Keratinocyte (primary cell): Measurements from ENCODE around the gene ZSCAN2. TPM values are rescaled to one million over a fixed set of nuclear protein-coding genes. Genes with fewer than 3 reads are reported as not detected.

Source experiments
- DNase-seq: peaks from one replicate; pipeline ENCODE4 v3.0.0-alpha.2; 2011; ENCODE audit warnings: low read depth, missing footprints, low spot score
- FAIRE-seq: peaks from 2 replicates; lab custom pipeline; 2011; peaks lifted over from hg19 to GRCh38; lab: Jason Lieb, UNC
- H2AFZ ChIP-seq: 2 replicates; pipeline ENCODE4 v1.6.0; 2012; ENCODE audit warnings: low read length, control low read depth, inconsistent platforms; ENCODE audit not compliant: control insufficient read depth
- H3K27ac ChIP-seq: 2 replicates; pipeline ENCODE4 v1.5.1; 2011; ENCODE audit warnings: low read length; ENCODE audit not compliant: control insufficient read depth, insufficient read depth
- H3K27me3 ChIP-seq: 3 replicates; pipeline ENCODE4 v1.6.0; 2011; ENCODE audit warnings: low read length; ENCODE audit not compliant: control insufficient read depth, insufficient read depth; ENCODE audit errors: extremely low read depth
- H3K36me3 ChIP-seq, 2 experiments: 2 replicates in 1 of 2; 3 replicates in 1 of 2; pipeline ENCODE4 v1.5.1; 2011; ENCODE audit warnings: low read length in 2 of 2, mild to moderate bottlenecking in 1 of 2; ENCODE audit not compliant: control insufficient read depth in 2 of 2, insufficient read depth in 2 of 2; ENCODE audit errors: extremely low read depth in 1 of 2
- H3K4me1 ChIP-seq: 3 replicates; pipeline ENCODE4 v1.5.1; 2011; ENCODE audit warnings: low read length; ENCODE audit not compliant: control insufficient read depth, insufficient read depth; ENCODE audit errors: extremely low read depth
- H3K4me2 ChIP-seq: 3 replicates; pipeline ENCODE4 v1.6.0; 2011; ENCODE audit warnings: low read depth, low read length; ENCODE audit not compliant: control insufficient read depth, insufficient read depth; ENCODE audit errors: extremely low read depth
- H3K4me3 ChIP-seq, 3 experiments: fragments of 200-600 bp in 1 of 3; sonication (generic) in 1 of 3; 2 replicates in 2 of 3; 3 replicates in 1 of 3; pipeline ENCODE4 v1.5.1; 2011 to 2016; ENCODE audit warnings: low read length in 3 of 3, mild to moderate bottlenecking in 3 of 3, control low read depth in 2 of 3, inconsistent platforms in 1 of 3, low read depth in 1 of 3, mixed read lengths in 1 of 3, mixed run types in 1 of 3, moderate library complexity in 1 of 3; ENCODE audit not compliant: control insufficient read depth in 2 of 3, insufficient read depth in 2 of 3; ENCODE audit errors: extremely low read depth in 1 of 3
- H3K79me2 ChIP-seq: 2 replicates; pipeline ENCODE4 v1.6.0; 2012; ENCODE audit warnings: low read length; ENCODE audit not compliant: control insufficient read depth, insufficient read depth
- H3K9ac ChIP-seq: 3 replicates; pipeline ENCODE4 v1.6.0; 2011; ENCODE audit warnings: low read length; ENCODE audit not compliant: control insufficient read depth, insufficient read depth; ENCODE audit errors: extremely low read depth
- H3K9me1 ChIP-seq: 3 replicates; pipeline ENCODE4 v1.6.0; 2011; ENCODE audit warnings: low read length; ENCODE audit not compliant: control insufficient read depth, insufficient read depth; ENCODE audit errors: extremely low read depth
- H3K9me3 ChIP-seq: 2 replicates; pipeline ENCODE4 v1.5.1; 2012; ENCODE audit warnings: low read depth, low read length; ENCODE audit not compliant: control insufficient read depth
- H4K20me1 ChIP-seq: 3 replicates; pipeline ENCODE4 v1.6.0; 2011; ENCODE audit warnings: low read length; ENCODE audit not compliant: control insufficient read depth, insufficient read depth; ENCODE audit errors: extremely low read depth
- CTCF ChIP-seq, 3 experiments: IDR thresholded peaks in 1 of 3; conservative IDR thresholded peaks in 1 of 3; optimal IDR thresholded peaks in 1 of 3; 2 replicates in 2 of 3; 3 replicates in 1 of 3; pipeline versions ENCODE3 to v1.5.1; 2011; ENCODE audit warnings: low read length in 3 of 3, mild to moderate bottlenecking in 3 of 3, moderate library complexity in 2 of 3, control low read depth in 1 of 3, inconsistent platforms in 1 of 3; ENCODE audit not compliant: insufficient read depth in 2 of 3; ENCODE audit errors: extremely low read depth in 1 of 3
- EZH2 ChIP-seq: IDR thresholded peaks from one replicate; pipeline ENCODE4 v1.6.1; 2012; ENCODE audit warnings: inconsistent platforms, mild to moderate bottlenecking, low read length, moderate library complexity
- dilution Hi-C: fragments of 300-500 bp; cut with MboI; formaldehyde crosslinking; loops from one replicate; pipeline ENCODE4 v1.7.0; 2020; ENCODE audit warnings: low sequenced_read_pairs; ENCODE audit not compliant: extremely low pct_ligation_motif_present
- polyA plus RNA-seq, 5 experiments: library from polyadenylated mRNA; depleted of rRNA in 3 of 5; stranded (reverse) in 3 of 5; stranded (forward) in 1 of 5; unstranded in 1 of 5; fragments of >200 nt; gene quantifications; 1 replicate in 1 of 5; 2 replicates in 3 of 5; 3 replicates in 1 of 5; pipeline versions ENCODE4 v1.2.1 to v1.2.3, GENCODE V29; 2011 to 2012; ENCODE audit warnings: missing spikeins in 2 of 5, low read depth in 1 of 5, low replicate concordance in 1 of 5

ZSCAN2 gene
- polyA plus RNA-seq, 1 donor (not counting 4 experiments of a cell fraction or from before 2014, with no cell fraction given), result 3.7 TPM

GRCh38 chr15:84595660-84596059, 5.1 kb upstream of the ZSCAN2 start:
- no peak for FAIRE-seq
- Histone ChIP-seq H4K20me1 (no peaks in the 10 kb centered on the region), H3K4me1 (no peaks in the 10 kb centered on the region), H3K9me3 (no peaks in the 10 kb centered on the region), H3K9ac (no peak overlapping the region), H3K4me2 (no peak overlapping the region), H3K27ac (no peak overlapping the region), H3K4me3 (no peak overlapping the region), H3K9me1 (no peaks in the 10 kb centered on the region), H3K36me3 (no peaks in the 10 kb centered on the region), H3K79me2 (no peaks in the 10 kb centered on the region), H2AFZ (no peak overlapping the region), H3K27me3 (no peaks in the 10 kb centered on the region)
- DNase-seq, result no peak
- TF ChIP-seq CTCF (optimal IDR thresholded peaks at IDR 0.05 in 1 of 3, IDR thresholded peaks at IDR 0.05 in 1 of 3, conservative IDR thresholded peaks at IDR 0.05 in 1 of 3; ENCODE audit: extremely low read depth in 1 of 3, insufficient read depth in 2 of 3, low read length in 3 of 3) (no peak), EZH2 (no peak)
- dilution Hi-C loops, result no loop called here

- Histone ChIP-seq H3K4me1 (no peaks in the 10 kb centered on the region), H3K36me3 (no peaks in the 10 kb centered on the region), H4K20me1 (no peaks in the 10 kb centered on the region), H3K79me2 (no peaks in the 10 kb centered on the region), H3K27me3 (no peaks in the 10 kb centered on the region), H3K4me2 (no peak overlapping the region), H3K9me3 (no peaks in the 10 kb centered on the region), H3K9me1 (no peaks in the 10 kb centered on the region), H3K27ac (no peak overlapping the region), H2AFZ (no peak overlapping the region), H3K9ac (no peak overlapping the region), H3K4me3 (no peak overlapping the region)
- DNase-seq (no peak), FAIRE-seq (no peak)
- TF ChIP-seq EZH2, result no peak
- dilution Hi-C loops, result no loop called here
Observed at GRCh38 chr15:84597296-84597695, 3.5 kb upstream of the ZSCAN2 start.

GRCh38 chr15:84598250-84598649, 2.6 kb upstream of the ZSCAN2 start:
- TF ChIP-seq EZH2 (no peak), CTCF (optimal IDR thresholded peaks at IDR 0.05 in 1 of 3, IDR thresholded peaks at IDR 0.05 in 1 of 3, conservative IDR thresholded peaks at IDR 0.05 in 1 of 3; ENCODE audit: extremely low read depth in 1 of 3, insufficient read depth in 2 of 3, low read length in 3 of 3) (no peak)
- Histone ChIP-seq H3K4me3 (no peak overlapping the region), H4K20me1 (no peaks in the 10 kb centered on the region), H3K4me2 (no peak overlapping the region), H3K27me3 (no peaks in the 10 kb centered on the region), H3K9me3 (no peaks in the 10 kb centered on the region), H3K79me2 (no peaks in the 10 kb centered on the region), H3K4me1 (no peaks in the 10 kb centered on the region), H3K9ac (no peak overlapping the region), H3K27ac (no peak overlapping the region), H2AFZ (no peak overlapping the region), H3K36me3 (no peaks in the 10 kb centered on the region), H3K9me1 (no peaks in the 10 kb centered on the region)
- FAIRE-seq (no peak), DNase-seq (no peak)
- dilution Hi-C loops, result no loop called here
